OCI-LY1 (cell line): Measurements from ENCODE around the gene CSDE1.

Experiments used
- CTCF ChIP-seq: fragments of 200-600 bp; sonication (generic), shearing (Covaris generic); IDR thresholded peaks from 2 replicates; pipeline ENCODE4 v1.5.1; 2017; ENCODE audit warnings: mild to moderate bottlenecking, antibody characterized with exemption, low read length, moderate library complexity, mixed read lengths
- EZH2 ChIP-seq: fragments of 200-600 bp; sonication (generic), shearing (Covaris generic); IDR thresholded peaks from 2 replicates; pipeline ENCODE4 v1.8.0; 2017; ENCODE audit warnings: borderline replicate concordance, mixed run types, mild to moderate bottlenecking, antibody characterized with exemption, low read length, moderate library complexity, mixed read lengths

- TF ChIP-seq CTCF (no peak), EZH2 (no peak)
Measured at GRCh38 chr1:114756949-114757454, 782 bp downstream of the CSDE1 start.
